GM21825 (cell line): ENCODE results near the gene PER2.
"Not testable (repeated sequence)": the region's sequence is repeated elsewhere in the genome, so short reads cannot be mapped to it uniquely, and the experiment has no call there.

Experiments
- ATAC-seq: cut with Tn5 transposase; IDR thresholded peaks from one replicate; pipeline ENCODE4 v1.9.1; 2021; ENCODE audit warnings: mild to moderate bottlenecking, moderate library complexity; ENCODE audit not compliant: unreplicated experiment

PER2 gene, protein sequence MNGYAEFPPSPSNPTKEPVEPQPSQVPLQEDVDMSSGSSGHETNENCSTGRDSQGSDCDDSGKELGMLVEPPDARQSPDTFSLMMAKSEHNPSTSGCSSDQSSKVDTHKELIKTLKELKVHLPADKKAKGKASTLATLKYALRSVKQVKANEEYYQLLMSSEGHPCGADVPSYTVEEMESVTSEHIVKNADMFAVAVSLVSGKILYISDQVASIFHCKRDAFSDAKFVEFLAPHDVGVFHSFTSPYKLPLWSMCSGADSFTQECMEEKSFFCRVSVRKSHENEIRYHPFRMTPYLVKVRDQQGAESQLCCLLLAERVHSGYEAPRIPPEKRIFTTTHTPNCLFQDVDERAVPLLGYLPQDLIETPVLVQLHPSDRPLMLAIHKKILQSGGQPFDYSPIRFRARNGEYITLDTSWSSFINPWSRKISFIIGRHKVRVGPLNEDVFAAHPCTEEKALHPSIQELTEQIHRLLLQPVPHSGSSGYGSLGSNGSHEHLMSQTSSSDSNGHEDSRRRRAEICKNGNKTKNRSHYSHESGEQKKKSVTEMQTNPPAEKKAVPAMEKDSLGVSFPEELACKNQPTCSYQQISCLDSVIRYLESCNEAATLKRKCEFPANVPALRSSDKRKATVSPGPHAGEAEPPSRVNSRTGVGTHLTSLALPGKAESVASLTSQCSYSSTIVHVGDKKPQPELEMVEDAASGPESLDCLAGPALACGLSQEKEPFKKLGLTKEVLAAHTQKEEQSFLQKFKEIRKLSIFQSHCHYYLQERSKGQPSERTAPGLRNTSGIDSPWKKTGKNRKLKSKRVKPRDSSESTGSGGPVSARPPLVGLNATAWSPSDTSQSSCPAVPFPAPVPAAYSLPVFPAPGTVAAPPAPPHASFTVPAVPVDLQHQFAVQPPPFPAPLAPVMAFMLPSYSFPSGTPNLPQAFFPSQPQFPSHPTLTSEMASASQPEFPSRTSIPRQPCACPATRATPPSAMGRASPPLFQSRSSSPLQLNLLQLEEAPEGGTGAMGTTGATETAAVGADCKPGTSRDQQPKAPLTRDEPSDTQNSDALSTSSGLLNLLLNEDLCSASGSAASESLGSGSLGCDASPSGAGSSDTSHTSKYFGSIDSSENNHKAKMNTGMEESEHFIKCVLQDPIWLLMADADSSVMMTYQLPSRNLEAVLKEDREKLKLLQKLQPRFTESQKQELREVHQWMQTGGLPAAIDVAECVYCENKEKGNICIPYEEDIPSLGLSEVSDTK (N-terminal part only)

DNA sequence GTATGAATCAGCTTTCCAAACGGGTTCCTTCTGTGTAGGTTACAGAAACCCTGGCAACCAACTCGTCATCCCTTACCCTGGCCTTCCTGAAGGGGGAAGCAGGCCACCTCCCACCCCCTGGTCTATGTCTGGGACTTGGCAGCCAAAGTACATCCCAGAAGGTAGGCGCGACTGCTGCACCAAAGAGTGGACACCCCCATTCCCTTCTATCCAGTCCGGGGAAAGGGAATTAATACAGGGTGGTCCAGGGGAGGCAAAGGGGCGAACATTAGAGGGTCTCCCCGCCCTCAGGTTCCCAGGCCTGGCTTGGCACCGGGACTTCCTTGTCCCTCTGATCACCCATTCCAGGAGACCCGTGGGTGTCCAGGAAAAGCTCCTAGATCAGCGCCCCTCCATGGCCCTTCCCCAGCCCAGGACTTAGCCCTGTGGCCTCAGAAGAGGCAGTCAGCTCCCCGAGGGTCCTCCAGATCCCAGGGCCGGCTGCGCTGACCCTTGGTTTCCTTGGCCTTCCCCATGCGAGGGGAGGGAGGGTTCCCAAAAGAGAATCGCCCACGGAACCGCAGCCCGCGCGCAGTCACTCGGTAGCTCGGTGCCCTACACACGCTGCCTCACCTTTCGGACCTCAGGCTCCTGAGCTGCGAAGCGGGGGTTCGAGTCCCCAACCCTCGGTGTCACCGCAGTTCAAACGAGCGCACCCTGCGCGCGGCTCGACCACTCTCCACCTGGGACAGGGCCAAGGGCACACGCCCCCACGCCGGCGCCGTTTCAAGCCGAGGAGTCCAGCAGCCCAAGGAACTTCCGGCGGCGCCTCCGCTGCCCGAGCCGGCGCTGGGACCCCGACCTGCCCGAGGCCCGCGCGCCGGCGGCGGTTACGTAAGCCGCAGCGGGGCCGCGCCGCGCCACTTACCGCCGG is at the start of gene PER2:
TSS of gene PER2 (minus strand) at position 874 of the 913 bp plus-strand sequence. CDS start 10,674 bp downstream, outside the sequence.
- ATAC-seq, result peak; percentile 40

DNA sequence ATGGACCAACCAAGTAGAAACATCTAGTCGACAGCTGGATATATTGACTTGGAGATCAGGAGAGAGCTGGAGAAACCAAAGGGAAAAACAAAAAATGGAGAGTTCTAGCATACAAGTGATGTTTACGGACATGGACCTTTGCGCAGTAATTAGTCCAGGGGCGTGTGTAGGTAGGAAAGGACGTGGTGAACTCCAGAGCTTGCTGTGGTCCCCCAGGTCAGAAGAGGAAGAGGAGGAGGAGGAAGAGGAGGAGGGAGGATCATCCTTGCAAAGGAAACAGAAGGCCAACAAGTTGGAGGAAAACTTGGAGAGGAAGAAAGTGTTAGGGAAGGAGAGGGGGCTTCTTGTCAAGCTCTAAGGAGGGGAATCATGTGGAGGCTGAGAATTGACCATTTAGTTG is 49.4 kb upstream of the PER2 start:
- ATAC-seq, result no peak

DNA sequence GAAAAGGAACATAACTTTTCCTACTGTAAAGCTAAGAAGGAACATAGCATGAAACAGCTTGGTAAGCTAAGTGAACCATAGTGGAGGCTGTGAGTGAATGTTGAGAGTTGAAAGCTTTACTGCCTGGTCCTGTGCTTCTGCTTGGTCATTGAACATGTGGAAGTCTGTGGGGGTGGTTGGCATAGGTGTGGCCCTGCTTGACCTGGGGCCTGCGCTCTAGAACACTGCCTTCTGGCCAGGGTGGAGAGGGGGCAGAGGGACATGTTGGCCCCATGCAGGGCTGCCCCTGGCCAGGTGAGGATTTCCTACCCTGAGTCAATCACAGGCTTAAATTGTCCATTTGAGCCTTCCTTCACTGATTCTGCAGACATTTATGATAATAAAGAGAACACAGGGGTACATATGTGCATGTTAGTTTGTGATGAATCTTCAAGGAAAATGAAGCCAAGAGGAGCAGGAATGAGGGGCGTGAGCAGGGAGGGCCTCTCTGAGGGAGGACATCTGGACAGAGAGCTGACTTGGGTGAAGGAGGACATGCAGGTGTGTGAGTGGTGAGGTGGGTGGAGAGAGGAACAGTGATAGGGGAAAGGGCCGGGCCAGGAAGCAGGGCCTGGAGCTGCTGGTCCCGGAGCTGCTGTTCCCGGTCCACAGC is 48.5 kb upstream of the PER2 start:
- ATAC-seq, result no peak

DNA sequence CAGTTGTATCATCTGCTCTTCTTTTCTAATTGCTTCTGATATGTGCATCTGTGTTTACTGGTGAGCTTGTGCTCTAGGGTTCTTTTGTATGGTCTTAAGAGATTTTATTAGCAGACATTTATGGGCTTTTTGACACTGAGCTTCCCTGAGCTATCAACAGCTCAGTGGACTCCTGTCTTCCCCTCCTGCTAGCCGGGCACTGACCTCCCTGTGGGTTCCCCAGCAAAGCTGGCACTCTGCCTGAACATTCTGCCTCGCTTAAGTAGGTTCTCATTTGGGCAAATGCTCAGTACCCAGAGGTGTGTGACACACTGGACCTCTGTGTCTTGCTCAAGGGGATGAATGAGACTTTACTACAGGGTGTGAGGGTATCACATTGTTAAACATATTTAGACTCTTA is 47.7 kb upstream of the PER2 start:
- no peak for ATAC-seq

DNA sequence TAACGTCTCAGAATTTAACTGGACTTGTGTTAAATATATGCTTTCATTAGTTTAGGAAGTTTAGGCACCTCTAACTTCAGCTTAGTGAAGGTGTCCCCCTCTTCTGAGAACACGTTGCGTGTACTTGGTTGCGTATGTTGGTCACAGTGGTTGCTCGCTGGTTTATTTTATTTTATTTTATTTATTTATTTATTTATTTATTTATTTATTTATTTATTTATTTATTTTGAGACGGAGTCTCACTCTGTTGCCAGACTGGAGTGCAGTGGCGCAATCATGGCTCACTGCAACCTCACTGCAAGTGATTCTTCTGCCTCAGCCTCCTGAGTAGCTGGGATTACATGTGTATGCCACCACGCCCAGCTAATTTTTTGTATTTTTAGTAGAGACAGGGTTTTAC is 47.2 kb upstream of the PER2 start:
- ATAC-seq, result not testable (repeated sequence)

DNA sequence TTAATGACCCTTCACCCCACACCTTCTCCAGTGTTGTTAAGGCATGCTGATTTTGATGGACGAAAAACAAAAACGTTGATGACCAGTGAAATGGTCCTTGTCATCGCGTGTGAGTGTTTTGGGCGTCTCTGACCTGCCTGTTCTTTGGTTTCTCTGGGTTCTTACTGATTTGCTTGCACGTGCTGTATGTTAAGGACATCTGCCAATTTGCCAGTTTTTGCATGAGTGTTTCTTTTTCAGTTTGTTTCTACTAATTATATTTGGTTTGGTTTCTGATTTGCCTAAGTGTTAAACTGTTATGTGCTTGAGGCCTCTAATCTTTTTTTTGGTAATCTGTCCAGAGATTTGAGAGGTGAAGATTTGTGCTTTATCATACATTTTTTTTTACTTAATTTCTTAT is 46.5 kb upstream of the PER2 start:
- ATAC-seq, result no peak

DNA sequence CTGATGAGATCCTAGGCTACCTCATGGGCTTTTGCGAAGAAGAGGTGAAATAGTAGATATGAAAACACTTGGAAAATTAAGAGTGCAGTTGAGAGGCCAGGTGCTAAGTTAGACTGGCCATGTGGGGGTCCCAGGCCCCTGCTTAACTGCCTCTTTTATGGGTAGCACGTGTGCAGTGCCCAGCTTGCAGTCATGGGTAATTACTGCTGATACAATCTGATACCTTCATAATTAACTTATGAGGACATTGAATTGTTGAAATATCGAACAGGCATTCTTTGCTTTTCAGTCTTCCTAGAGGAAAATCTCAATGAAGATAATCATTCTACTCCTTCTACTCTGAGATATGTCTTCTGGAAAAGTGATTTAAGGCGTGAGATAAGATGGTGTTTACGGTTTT is 43.5 kb upstream of the PER2 start:
- ATAC-seq, result no peak

DNA sequence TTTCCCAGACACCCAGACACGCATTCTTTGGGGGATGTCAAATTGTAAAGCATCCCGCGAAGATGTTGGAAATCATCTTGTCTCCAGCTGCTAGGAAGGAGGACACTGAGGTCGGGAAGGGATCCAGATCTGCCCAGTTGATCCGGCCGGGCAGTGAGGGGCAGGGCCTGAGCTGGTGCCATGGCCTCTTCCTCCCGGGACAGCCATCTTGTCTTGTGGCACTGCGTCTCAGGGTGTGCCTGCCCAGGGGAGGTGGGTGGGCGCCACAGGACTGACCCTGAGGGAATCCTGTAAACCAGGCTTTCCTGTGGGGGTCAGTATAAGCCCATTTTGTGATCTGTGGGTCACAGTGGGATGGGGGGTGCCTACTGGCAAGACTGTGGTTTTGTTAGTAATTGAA is 42.0 kb upstream of the PER2 start:
- no peak for ATAC-seq

DNA sequence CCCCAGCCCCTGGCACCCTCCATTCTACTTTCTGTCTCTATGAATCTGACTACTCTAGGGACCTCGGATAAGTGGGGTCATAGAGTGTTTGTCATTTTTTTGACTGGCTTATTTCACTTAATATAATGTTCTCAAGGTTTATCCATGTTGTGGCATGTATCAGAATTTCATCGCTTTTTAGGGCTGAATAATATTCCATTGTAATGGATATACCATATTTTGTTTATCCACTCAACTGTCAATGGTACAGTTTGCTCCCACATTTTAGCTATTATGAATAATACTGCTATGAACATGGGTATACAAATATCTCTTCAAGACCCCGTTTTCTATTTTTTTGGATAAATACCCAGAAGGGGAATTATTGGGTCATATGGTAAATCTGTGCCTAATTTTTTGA is 39.3 kb upstream of the PER2 start:
- ATAC-seq, result no peak

DNA sequence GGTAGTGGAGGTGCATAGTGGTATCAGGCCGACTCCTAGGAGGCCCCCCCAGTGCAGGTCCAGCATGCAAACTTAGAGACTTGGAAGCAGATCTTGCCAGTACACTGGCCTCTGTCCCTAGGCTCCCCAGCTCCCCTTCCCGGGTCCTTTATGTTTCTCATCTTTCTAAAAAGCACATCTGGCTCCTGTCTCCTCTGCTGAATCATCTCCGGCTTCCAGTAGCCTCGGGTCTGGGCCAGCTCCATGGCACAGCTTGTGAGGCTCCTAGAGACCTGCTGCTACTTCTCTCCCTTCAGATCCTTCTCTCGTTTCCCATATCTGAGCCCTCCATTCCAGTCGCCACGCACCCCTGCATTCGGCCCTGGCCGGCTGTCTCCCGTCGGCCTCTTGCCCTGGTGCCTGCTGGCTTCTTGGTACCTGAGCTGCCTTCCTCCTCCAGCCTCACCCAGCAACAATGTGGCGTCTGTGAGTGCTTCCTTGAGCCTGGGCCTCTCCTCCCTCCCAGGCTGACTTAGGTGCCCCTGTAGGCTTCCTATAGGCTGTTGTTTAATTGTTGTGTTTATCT is 38.5 kb upstream of the PER2 start:
- no peak for ATAC-seq

DNA sequence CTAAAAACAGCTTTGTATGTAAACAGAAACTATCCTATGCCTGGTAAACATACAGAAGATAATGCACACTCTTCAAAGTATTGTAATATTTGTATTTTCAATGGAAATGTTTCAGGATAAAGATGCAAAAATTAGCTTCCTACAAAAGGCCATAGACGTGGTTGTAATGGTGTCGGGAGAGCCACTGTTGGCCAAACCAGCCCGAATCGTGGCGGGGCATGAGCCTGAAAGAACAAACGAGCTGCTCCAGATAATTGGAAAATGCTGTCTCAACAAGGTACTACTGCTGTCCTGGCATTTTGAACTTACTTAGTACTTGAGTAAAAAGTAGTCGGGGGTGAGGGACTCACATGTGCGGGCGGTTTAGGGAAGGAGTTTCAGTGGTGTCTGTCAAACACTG is 37.3 kb upstream of the PER2 start:
- no peak for ATAC-seq

DNA sequence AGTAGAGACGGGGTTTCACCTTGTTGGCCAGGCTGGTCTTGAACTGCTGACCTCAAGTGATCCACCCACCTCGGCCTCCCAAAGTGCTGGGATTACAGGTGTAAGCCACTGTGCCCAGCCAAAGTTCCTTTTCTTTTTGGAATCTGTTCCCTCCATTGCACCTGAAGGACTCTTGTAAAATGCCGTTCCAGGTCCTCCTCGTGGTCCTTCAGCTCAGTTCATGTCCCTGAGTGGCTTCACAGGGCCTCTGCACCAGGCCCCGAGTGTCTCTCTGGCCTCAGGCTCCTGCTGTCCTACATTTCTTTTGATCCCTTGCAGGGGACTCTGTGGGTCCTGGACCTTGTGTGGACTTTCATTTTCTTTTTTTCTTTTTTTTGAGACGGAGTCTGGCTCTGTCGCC is 35.8 kb upstream of the PER2 start:
- ATAC-seq, result not testable (repeated sequence)

DNA sequence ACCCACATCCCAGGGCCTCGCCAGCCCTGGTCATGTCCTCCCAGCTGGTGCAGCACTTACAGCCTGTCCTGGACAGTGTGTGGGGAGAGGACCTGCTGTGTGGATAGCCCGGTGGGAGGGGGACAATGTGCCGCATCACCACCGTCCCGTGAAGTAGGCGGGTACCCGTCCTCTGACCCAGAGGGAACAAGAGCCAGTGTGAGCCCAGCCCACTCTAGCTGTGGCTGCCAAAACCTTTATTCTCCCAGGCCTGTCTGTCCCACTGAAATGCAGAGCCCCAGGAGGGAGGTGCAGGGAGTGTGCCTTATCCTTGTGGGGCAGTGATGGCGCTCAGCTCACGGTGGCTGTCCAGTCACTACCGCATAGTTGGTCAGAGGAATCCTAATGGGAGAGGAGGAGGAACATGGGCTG is 33.6 kb upstream of the PER2 start:
- ATAC-seq, result no peak

DNA sequence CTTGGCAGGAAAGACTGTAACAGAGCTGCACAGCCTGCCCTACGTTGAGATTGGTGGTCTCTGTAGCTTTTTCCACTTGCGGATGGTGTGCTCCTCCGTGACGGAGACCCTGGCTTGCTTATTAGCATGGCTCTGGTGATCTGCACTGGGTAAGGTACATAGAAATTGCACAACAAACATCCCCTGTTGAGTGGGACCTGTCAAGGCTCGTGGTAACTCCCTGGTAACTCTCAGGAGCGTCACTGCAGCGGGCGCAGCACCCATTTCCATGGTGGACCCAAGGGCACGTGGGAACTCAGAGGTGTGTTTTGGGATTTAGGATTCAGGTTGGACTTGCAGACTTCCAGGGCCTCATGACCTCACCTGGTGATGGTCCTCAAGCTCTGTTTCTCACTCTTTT is 33.1 kb upstream of the PER2 start:
- no peak for ATAC-seq

DNA sequence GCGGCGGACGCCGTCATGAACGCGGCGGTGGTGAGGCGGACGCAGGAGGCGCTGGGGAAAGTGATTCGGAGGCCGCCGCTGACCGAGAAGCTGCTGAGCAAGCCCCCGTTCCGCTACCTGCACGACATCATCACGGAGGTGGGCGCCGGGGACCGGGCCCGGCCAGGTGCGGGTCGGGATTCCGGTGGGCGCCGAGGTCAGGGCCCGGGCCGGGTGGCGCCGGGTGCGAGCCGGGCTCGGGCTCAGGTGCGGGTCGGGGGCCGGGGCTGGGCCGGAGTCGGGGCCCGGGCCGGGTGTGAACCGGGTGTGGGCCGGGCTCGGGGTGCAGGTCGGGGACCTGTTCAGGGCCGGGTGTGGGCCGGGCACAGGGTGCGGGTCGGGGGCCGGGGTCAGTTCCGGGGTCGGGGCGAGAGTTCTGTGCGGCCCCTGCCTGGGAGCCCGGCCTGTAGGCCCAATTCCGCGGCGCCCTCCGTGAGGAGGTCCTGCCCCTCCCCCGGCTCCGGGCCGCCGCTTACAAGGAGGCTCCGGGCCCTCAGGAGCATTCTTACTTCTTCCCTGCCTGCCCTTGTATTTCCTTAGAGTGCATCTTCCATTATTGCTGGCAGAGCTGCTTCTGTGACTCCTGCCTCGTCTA is 32.4 kb upstream of the PER2 start:
- ATAC-seq, result peak; percentile 29

DNA sequence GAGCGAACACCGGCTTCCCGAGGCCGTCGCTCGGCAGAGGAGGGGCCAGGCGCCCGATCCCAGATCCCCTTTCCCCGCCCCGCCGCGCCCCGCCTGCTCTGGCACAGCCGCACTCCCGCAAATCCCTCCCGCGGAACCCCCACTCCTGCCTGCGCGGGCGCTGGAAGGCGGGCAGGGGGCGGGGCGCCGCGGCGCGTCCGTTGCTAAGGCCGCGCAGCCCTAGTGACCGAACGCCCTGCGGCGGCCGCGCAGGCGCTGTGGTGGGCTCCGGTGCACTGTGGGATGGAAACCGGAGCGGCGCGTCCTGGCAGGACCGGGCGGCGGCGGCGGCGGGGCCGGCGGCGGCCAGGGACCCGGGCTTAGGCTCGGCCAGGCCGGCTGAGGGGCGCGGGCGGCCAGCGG is 31.8 kb upstream of the PER2 start, which contains the start of gene TRAF3IP1:
TSS of gene TRAF3IP1 (plus strand) at position 273 of the 402 bp plus-strand sequence. CDS start 145 bp downstream, outside the sequence.
- peak; percentile 90 for ATAC-seq

DNA sequence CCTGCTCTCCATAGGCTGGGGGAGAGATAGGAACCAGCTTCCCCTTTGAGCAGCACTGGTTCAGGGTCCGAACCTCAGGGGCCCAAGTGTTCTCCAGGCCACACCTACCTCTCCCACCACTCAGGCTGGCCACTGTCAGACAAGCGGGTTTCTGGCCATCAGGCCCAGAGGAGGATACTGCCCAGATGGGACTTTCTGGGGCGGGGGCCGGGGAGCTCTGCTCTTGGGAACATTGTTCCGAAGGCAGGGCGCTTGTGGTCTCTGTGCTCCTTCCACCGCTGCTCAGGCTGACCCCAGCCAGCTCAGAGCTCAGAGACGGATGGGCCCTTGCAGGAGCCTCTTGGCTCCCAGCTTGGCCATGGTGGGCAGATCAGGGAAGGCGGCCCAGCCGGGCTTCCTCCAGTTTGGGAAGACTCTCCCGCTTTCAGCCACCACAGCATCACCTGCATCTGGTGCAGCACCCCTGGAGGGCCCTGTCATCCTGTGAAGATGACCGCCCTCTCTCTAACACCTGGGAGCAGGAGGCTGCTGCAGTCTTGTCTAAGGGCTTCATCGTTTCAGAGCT is 26.7 kb upstream of the PER2 start:
- no peak for ATAC-seq

DNA sequence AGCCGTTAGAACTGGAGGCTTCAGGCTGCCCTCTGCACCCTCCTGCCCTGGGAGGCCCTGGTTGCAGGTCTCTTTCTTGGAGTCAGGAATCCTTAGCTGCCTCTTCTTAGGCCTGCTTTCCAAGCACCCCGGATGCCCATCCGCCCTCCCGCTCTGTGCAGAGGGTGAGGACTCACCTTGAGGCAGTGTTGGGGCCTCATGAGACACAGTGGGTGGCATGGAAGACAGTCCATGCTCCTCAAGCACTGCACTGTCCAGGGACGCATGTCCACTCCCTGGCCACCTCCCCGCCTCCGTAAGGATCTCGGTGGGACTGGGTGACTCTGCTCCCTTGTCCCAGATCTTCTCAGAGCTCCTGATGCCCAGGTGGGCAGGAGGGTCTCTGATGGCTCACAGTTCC is 26.2 kb upstream of the PER2 start:
- ATAC-seq, result no peak

DNA sequence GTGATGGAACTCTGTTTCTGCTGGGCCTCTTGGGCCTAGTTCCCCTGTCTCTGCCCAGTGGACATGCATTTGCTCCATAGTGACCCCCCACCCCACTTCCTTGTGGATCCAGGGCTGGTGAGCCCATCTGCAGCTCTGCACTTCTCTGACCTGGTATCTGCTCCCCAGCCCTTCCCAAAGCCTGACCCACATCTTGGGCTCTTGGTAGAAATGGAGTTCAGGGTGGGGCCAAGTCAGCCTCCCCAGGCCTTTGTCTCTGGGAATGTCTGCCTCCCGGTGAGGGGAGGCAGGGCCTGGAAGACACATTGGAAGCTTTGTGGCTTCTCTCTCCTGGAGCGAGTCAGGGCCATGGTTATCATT is 25.6 kb upstream of the PER2 start:
- ATAC-seq, result no peak
